ENCODE measurements around the gene ASF1A.

GRCh38 chr6:118935331-118935668 lies 41.3 kb downstream of the ASF1A start:
- no peak for TF ChIP-seq POLR2A (conservative IDR thresholded peaks at IDR 0.05)
- no peak for TF ChIP-seq FOXA3 (CRISPR knock-in tag; conservative IDR thresholded peaks at IDR 0.05 in 1 of 2, IDR thresholded peaks at IDR 0.05 in 1 of 2)
- TF ChIP-seq NFIC (IDR thresholded peaks at IDR 0.05), result no peak
- no peak for TF ChIP-seq HNRNPH1 (optimal IDR thresholded peaks at IDR 0.05; ENCODE audit: low read depth, low read length)
- TF ChIP-seq TSHZ1 (CRISPR knock-in tag; IDR thresholded peaks at IDR 0.05), result no peak
- no peak for TF ChIP-seq TEAD1 (CRISPR knock-in tag; IDR thresholded peaks at IDR 0.05)
- no peak for TF ChIP-seq CTCF (IDR thresholded peaks at IDR 0.05 in 2 of 3, conservative IDR thresholded peaks at IDR 0.05 in 1 of 3; ENCODE audit: insufficient read depth in 2 of 3, low read depth in 1 of 3, low read length in 3 of 3)
- no peak for TF ChIP-seq SREBF2 (CRISPR knock-in tag; IDR thresholded peaks at IDR 0.05)
- TF ChIP-seq RAD21 (CRISPR knock-in tag; conservative IDR thresholded peaks at IDR 0.05 in 1 of 2, IDR thresholded peaks at IDR 0.05 in 1 of 2), result no peak
- TF ChIP-seq ZNF589 (CRISPR knock-in tag; IDR thresholded peaks at IDR 0.05; ENCODE audit: low read depth), result no peak
- no peak; the same call in 1 of the 2 replicates for TF ChIP-seq SMARCA4 (IDR thresholded peaks at IDR 0.05)
- no peak for TF ChIP-seq SPI1 (IDR thresholded peaks at IDR 0.05; ENCODE audit: borderline replicate concordance, low read depth, low read length)
- TF ChIP-seq PKNOX1 (IDR thresholded peaks at IDR 0.05), result no peak
- TF ChIP-seq SRSF3 (IDR thresholded peaks at IDR 0.05; ENCODE audit: insufficient read depth, low read length), result no peak
